HG02571 (cell line): ENCODE data around the gene PXDC1.
"Not testable (repeated sequence)": the region's sequence is repeated elsewhere in the genome, so short reads cannot be mapped to it uniquely, and the experiment has no call there.

Experiments
- ATAC-seq: cut with Tn5 transposase; IDR thresholded peaks from one replicate; pipeline ENCODE4 v1.9.1; 2021; ENCODE audit warnings: mild to moderate bottlenecking, moderate library complexity; ENCODE audit not compliant: unreplicated experiment

Gene PXDC1

DNA sequence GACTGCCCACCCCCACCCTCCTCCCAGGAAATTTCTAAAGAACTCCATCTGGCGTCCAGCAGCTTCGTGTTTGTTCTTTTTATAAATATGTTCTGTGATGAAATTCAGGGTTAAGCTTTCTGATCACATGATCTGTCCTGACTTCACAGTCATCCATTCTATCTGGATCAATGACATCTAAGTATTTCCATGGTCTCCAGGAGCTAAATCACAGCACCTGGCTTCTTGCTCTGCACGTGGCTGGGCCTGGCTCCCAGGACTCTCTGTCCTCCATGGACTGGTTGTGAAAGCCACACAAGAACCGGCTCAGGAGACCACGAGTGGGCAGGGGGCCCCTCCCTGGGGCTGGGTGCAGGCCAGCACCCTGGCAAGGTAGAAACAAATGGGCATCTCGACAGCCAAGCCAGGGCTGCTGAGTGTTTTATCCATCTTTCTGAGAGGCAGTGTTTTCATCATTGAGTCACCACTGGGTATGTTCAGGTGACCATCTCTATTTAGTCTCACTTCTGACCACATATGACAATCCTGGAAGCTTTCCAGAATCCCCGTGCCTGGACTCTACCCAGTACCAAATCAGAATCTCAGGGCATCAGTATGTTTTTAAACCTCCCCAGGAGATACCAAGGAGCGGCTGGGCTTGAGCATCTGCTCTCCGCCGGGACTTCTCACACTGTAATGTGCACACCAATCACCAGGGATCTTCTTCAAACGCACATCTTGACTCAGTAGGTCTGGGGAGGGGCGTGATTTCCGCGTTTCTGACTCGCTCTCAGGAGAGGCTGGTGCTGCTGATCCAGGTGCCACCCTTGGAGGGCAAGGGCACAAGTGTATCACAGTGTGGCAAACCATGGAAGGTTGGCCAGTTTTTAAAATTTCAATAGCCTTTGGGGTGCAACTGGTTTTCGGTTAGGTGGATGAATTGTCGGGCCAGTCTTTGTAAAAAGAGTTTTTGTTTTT is 31.6 kb upstream of the PXDC1 start:
- no peak for ATAC-seq

DNA sequence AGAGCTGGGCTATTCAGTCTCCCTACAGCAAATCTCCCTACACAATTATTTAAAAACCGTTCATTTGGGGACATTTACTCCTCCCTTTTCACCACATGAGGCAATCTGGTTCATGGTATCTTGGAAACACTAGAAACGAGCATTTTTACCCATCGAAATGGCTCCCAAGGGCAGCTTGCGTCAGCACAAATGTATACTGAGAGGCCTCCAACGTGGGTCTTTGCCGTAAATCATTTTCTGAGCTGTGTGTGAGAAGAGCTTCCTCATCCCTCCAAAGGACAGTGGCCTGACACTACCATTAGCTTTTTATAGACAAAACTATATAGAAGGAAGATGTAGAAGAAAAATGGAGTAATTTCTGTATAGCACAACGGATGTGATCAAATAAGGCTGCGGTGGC is 30.0 kb upstream of the PXDC1 start:
- no peak for ATAC-seq

DNA sequence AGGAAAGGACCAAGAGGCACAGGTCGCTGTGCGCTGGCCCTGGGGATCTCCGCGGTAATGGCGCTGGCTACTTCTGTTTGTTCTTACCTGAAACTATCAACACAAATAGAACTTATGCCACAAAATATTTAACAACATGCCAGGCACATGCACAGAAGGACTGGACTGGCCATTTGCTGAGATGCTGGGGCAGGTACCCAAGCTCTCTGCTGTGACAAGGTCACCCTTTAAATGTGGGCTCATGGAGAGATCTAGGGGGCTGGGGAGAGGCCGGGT is 28.0 kb upstream of the PXDC1 start:
- no peak for ATAC-seq

- no peak for ATAC-seq
Observed at GRCh38 chr6:3778701-3779573, 27.4 kb upstream of the PXDC1 start.

DNA sequence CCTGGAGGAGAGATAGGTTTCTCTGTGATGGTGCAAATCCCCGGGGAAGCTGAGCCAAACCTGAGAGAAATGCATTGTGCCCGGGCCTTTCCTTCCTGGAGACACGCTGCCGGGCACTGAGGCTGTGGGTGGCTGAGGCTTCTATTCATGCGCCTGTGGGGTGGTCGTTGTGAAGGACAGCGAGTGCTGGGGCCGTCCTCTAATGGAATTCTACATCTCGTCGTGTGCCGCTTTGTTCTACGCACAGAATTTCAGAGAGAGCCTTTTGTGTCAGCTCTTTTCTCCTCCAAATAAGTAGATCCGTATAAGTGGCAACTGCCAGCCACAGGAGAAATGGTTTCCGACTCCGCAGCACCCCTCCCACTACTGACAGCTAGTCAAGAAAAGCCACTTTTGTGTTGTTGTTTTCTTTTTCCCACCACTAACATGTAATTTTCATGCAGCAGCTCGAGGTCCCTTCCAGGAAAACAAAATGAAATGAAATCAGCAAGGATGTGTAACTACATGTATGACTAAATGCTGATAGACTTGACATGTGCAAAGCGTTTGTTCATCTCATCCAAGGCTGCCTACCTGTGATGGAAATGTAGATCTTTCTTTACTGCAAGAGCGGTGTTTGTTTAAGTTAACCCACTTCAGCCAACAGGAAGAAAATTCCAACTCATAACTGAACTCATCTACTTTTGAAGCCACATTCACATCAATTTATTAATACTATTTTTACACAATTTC is 26.4 kb upstream of the PXDC1 start:
- ATAC-seq, result no peak

- no peak for ATAC-seq
Observed at GRCh38 chr6:3776881-3777507, 25.5 kb upstream of the PXDC1 start.

DNA sequence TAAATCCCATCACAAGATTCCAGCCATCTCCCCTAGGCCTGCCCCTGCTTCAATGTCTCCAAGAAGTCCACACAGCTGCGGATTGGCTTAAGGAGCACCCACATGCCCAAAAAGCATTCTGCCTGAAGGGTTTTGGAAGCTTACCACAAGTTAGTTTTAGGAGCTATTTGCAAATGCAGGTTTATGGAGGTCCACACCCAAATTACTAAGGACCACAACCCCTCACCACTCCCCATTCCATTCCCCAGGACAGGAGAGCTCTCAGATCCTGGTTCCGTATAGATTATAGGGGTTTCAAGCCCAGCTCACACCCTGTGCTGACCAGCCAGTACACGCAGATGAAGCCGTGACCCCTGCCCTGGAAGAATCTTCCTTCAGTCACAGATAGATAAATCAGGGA is 24.3 kb upstream of the PXDC1 start:
- ATAC-seq, result no peak

DNA sequence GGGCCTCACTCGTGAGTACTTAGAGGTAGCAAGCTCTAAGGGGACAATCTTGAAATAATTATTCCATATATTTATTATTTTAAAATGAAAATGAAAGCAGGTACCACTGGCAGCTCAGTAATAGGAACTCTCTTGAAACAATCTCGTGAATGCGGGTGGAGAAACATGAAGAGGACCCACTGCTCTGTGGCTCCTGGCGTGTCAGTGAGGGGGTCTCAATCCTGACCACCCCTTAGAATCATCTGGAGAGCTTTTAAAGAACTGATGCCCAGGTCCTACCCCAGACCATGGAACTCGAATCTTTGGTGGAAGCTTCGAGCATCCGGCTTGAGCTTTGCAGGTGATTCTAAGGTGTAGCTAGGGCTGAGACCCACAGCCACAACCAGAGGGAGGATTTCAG is 23.9 kb upstream of the PXDC1 start:
- no peak for ATAC-seq

DNA sequence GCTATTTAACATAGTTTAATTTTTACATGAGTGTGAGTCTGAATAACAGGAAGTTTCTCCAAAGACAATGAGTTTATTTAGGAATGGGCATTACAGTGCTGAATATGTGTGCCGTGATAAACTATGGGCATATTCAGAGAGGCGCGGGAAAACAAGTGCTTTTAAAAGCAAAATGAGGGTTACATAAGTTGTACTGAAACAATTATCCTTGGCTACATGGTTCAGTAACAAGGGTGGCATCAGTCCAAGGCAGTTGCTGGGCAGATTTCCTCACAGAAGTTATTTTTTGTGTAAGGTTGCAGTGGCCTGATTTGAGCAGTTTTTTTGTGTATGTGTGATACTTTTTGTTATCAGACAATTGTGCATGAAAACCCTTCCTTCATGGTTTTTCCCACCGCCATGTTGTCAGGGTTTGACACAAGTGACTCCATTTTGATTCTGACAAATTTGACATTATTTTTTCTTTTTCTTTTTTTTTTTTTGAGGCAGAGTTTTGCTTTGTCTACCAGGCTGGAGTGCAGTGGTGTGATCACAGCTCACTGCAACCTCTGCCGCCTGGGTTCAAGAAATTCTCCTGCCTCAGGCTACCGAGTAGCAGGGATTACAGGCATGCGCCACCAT is 22.3 kb upstream of the PXDC1 start:
- ATAC-seq, result no peak

- ATAC-seq, result not testable (repeated sequence)
Observed at GRCh38 chr6:3772127-3772999, 20.9 kb upstream of the PXDC1 start.

GRCh38 chr6:3771407-3772011 is 20.0 kb upstream of the PXDC1 start:
- no peak for ATAC-seq

DNA sequence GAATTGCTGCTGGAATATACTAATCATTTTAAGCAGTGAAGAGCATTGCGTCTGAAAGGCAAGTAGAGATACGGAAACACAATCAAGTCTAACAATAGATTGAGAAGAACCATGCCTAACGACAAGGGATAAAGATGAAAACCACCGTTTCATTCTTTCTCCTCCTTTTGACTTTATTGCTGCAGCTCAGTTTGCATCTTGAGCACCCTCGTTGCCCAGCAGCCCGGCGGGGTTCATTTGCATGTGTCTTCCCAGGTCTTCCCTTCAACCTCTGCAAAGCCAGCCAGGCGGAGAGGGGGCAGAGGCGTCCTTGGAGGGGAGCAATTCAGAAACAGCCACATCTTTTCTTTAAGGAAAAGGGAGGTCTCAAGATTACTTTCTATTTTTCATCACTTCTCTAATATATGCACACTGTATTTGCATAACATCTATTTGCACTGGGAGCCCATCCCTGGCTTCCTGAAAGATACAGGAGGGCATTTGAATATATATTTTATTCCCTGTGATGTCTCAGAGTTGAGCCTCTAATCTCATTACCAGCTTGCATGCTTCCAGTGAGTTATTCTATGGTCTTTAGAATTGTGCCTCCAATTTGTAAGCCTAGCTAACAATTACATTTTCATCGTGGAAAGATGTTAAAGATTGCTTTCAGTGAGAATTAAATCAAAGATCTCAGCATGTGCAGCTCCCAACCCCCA is 18.7 kb upstream of the PXDC1 start:
- no peak for ATAC-seq

DNA sequence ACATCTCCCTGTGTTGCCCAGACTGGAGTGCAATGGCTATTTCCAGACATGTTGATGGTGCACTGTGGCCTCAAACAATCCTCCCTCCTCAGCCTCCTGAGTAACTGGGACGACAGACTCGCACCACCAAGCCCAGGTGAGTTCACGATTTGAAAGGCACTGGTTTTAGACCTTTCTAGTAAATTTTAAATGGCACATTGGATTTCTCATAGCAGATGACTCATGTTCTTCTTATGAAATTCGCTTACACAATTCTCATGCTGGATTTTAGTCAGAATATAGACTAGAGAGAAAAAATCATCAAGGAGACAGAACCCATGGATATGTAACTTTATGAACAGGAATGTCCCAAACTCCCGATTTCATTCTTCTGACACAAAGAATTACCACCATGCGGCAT is 18.1 kb upstream of the PXDC1 start:
- ATAC-seq, result no peak

GRCh38 chr6:3768502-3768901 is 17.0 kb upstream of the PXDC1 start:
- ATAC-seq, result no peak

DNA sequence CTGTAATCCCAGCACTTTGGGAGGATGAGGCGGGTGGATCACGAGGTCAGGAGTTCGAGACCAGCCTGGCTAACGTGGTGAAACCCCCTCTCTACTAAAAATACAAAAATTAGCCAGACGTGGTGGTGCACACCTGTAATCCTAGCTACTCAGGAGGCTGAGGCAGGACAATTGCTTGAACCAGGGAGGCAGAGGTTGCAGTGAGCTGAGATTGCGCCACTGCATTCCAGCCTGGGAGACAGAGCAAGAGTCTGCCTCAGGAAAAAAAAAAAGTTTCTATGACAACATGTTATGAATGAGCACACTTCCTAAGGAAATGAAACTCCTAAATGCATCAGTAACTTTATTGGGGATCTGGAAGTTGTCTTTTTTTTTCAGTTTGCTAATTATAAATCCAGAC is 16.0 kb upstream of the PXDC1 start:
- ATAC-seq, result not testable (repeated sequence)

- ATAC-seq, result no peak
Observed at GRCh38 chr6:3766214-3766613, 14.7 kb upstream of the PXDC1 start.

GRCh38 chr6:3765415-3765814 is 13.9 kb upstream of the PXDC1 start:
- no peak for ATAC-seq

DNA sequence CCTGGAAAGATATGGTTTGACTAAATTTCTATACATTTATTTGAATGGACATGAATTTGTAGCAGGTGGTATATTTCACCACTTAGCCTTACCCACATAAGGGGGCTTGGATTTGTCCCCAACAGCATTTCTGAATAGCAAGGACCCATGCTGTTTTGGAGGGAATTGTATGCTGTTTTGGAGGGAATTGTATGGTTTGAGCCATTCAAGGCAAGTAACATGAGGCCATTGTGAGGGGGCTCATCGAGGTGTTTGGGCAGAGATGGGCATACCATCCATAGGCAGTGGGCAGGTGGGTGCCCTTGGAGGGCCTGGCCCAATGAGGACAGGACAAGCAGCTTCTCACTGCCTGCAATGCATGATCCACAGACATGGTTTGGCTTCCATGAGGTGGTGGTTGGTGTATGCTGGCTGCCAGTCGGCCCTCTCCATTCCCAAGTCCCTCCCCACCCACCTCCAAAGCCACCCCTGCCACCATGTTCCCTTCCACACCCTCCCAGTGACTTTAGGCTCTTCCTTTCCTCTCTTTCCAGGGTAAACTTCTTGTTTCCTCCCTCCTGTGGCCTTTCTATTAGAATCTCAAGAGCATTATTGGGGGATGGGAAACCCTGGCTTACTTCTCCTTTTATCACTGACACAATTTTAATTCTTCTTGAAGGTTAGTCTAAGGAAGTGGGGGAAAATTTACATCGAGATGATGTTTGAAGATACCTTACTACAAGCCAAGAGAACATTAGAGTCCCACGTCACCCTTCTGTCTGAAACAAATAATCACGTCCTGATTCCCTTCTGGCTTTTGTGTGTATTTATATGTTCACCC is 13.2 kb upstream of the PXDC1 start:
- no peak for ATAC-seq
